Effector memory CD8-positive, alpha-beta T cell (primary cell): ENCODE data around the gene ASPHD1.

Experiments
- ATAC-seq: fragments of 150-1000 bp; cut with Tn5 transposase; replicated peaks from 2 replicates; pipeline ENCODE4 v1.10.0; 2021; ENCODE audit warnings: mild to moderate bottlenecking, moderate library complexity
- DNase-seq, 3 experiments: peaks; one replicate each; pipeline ENCODE4 v3.0.0; 2021
- H3K27ac Mint-ChIP-seq, 2 donors: one replicate each; pipeline ENCODE4 v1.8.0; 2022; ENCODE audit warnings: mild to moderate bottlenecking in 2 of 2, mixed read lengths in 2 of 2, moderate library complexity in 2 of 2
- H3K27me3 Mint-ChIP-seq, 2 donors: one replicate each; pipeline ENCODE4 v1.8.0; 2022; ENCODE audit warnings: mixed read lengths in 2 of 2
- H3K36me3 Mint-ChIP-seq: one replicate; pipeline ENCODE4 v1.8.0; 2022; ENCODE audit warnings: mild to moderate bottlenecking, moderate library complexity, mixed read lengths; ENCODE audit not compliant: insufficient read depth
- H3K4me1 Mint-ChIP-seq, 2 donors: one replicate each; pipeline ENCODE4 v1.8.0; 2022; ENCODE audit warnings: low read depth in 2 of 2, mixed read lengths in 2 of 2
- H3K4me3 Mint-ChIP-seq, 2 donors: one replicate each; pipeline ENCODE4 v1.8.0; 2022; ENCODE audit warnings: mild to moderate bottlenecking in 2 of 2, mixed read lengths in 2 of 2, moderate library complexity in 2 of 2
- H3K9me3 Mint-ChIP-seq, 2 donors: one replicate each; pipeline ENCODE4 v1.8.0; 2022; ENCODE audit warnings: mixed read lengths in 2 of 2

ASPHD1 gene

GRCh38 chr16:29951625-29952365 is 51.5 kb downstream of the ASPHD1 start:
- no peak for ATAC-seq
- H3K27ac Mint-ChIP-seq = no peak overlapping the region

More at GRCh38 chr16:29951625-29952365, 51.5 kb downstream of the ASPHD1 start:
- Mint-ChIP-seq H3K36me3 (no peaks in the 10 kb centered on the region), H3K9me3 (peaks cover 0 to 3% of the 10 kb centered on the region in 2 donors), H3K27me3 (peaks cover 12 to 26% of the 10 kb centered on the region in 2 donors), H3K4me1 (no peaks in the 10 kb centered on the region), H3K4me3 (no peak overlapping the region)
- DNase-seq = no peak
